Tibial artery (tissue), 4 donors: Measurements from ENCODE around the gene CELA2B.

Source experiments
- DNase-seq, 2 donors: peaks; one replicate each; pipeline ENCODE4 v3.0.0-alpha.2; 2019
- H3K27ac ChIP-seq, 2 donors: fragments of 200-600 bp; sonication (generic) in 1 of 2; 1 replicate in 1 of 2; 2 replicates in 1 of 2; pipeline ENCODE4 v1.5.1; 2018 to 2019; ENCODE audit warnings: mild to moderate bottlenecking in 1 of 2
- H3K27me3 ChIP-seq, 2 donors: fragments of 200-600 bp; sonication (generic) in 1 of 2; one replicate each; pipeline versions ENCODE4 v1.5.1 to v1.6.0; 2016 to 2019
- H3K36me3 ChIP-seq, 3 donors: fragments of 200-600 bp; sonication (generic) in 2 of 3; one replicate each; pipeline ENCODE4 v1.5.1; 2016 to 2019; ENCODE audit warnings: mild to moderate bottlenecking in 2 of 3
- H3K4me1 ChIP-seq, 4 donors: fragments of 200-600 bp; sonication (generic) in 2 of 4; 1 replicate in 3 of 4; 2 replicates in 1 of 4; pipeline ENCODE4 v1.5.1; 2016 to 2019
- H3K4me3 ChIP-seq, 2 donors: fragments of 200-600 bp; sonication (generic) in 1 of 2; 1 replicate in 1 of 2; 2 replicates in 1 of 2; pipeline ENCODE4 v1.5.1; 2018 to 2019; ENCODE audit warnings: mild to moderate bottlenecking in 2 of 2
- H3K9me3 ChIP-seq, 3 donors: fragments of 200-600 bp; sonication (generic) in 1 of 3; one replicate each; pipeline ENCODE4 v1.5.1; 2016 to 2019
- intact Hi-C: fragments of 100-400 bp; cut with DNase I; formaldehyde crosslinking; loops from one replicate; pipeline ENCODE4 v1.15.0; 2023; ENCODE audit warnings: low total_unique reads
- TF ChIP-seq, protein P1 (sequence below), 2 experiments: fragments of 200-600 bp in 1 of 2; fragments of 450-650 bp in 1 of 2; IDR thresholded peaks; one replicate each; pipeline ENCODE4 v1.5.1; 2017 to 2019; ENCODE audit warnings: antibody characterized with exemption in 2 of 2, mild to moderate bottlenecking in 1 of 2, moderate library complexity in 1 of 2

Gene CELA2B

DNA sequence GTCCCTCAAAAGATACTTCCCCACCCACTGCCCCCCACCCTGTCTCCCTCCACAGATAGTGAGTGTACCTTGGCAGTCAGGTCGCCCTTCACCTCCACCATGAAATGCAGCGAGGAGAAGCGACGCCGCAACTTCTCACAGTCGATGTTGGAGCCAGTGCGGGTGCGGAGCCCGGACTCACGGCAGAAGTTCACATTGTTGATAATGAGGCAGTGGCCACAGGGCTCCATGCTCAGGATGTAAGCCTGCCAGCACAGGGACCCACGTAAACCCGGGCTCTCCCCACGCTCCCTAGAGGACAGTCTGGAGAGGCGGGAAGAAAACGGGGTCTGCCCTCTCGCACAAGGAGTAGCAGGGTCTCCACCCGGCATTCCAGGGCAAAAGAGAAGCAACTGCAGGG, 30.9 kb downstream of the CELA2B start:
- H3K27me3 ChIP-seq, result no peaks in the 10 kb centered on the region
- DNase-seq, result no peak
- H3K36me3 ChIP-seq, result peaks cover 54 to 65% (median 56%) of the 10 kb centered on the region in 3 donors
- no peak overlapping the region for H3K27ac ChIP-seq
- intact Hi-C loops, result no loop called here
- no peaks in the 10 kb centered on the region for H3K9me3 ChIP-seq
- TF ChIP-seq, protein P1, sequence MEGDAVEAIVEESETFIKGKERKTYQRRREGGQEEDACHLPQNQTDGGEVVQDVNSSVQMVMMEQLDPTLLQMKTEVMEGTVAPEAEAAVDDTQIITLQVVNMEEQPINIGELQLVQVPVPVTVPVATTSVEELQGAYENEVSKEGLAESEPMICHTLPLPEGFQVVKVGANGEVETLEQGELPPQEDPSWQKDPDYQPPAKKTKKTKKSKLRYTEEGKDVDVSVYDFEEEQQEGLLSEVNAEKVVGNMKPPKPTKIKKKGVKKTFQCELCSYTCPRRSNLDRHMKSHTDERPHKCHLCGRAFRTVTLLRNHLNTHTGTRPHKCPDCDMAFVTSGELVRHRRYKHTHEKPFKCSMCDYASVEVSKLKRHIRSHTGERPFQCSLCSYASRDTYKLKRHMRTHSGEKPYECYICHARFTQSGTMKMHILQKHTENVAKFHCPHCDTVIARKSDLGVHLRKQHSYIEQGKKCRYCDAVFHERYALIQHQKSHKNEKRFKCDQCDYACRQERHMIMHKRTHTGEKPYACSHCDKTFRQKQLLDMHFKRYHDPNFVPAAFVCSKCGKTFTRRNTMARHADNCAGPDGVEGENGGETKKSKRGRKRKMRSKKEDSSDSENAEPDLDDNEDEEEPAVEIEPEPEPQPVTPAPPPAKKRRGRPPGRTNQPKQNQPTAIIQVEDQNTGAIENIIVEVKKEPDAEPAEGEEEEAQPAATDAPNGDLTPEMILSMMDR (IDR thresholded peaks at IDR 0.05), result no peak
- H3K4me1 ChIP-seq, result peaks cover 0 to 6% (median 0%) of the 10 kb centered on the region in 4 donors
- H3K4me3 ChIP-seq, result no peak overlapping the region

DNA sequence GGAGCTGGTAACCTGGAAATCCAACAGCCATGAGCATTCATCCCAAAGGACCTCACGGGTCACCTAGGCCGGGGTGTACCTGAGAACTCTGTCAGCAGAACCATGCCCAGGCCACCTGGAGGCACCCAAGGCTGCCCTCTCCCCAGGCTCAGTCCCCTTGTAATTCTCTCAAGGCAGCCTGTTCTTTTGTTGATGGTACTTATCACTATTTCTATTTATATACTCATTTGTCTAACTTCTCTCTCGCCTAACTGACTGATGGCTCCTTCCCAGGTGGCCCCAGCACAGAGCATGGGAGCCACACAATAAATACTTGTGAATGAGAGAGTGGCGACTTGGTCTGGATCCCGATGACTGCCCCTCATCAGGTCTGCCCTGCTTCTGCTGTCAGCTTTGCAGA, 31.4 kb downstream of the CELA2B start:
- intact Hi-C loops, result no loop called here

DNA sequence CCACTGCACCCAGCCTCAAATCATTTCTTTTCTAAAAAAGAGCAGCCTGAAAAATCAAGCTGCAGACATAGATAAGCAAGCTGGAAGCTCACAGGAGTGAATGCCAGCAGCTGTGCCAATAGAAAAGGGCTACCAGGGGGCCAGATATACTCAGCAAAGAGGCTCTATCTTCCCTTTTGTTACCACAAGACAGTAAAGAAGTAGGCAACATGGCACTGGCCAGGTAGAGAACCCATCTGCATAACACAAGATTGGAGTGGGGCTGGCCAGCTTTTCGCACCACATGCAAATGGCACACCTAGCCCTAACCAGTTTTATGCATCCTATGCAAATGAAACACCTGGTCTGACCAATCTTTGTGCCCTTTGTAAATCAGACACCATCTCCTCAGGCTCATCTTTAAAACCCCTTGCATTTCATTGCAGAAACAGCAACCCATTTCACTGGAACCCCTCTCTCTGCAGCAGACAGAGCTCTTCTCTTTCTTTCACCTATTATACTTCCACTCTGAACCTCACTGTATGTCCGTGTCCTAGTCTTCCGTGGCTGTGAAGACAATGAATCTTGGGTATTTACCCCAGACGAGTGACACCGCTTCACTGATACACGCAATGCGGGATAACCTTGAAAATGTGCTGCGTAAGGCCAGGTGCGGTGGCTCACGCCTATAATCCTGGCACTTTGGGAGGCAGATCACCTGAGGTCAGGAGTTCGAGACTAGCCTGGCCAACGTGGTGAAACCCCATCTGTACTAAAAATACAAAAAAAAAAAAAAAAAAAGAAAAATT, 33.0 kb downstream of the CELA2B start:
- Histone ChIP-seq H3K27ac (no peak overlapping the region), H3K9me3 (no peaks in the 10 kb centered on the region), H3K36me3 (peaks cover 36 to 65% (median 43%) of the 10 kb centered on the region in 3 donors), H3K4me3 (no peak overlapping the region), H3K4me1 (peaks cover 0 to 6% (median 0%) of the 10 kb centered on the region in 4 donors), H3K27me3 (no peaks in the 10 kb centered on the region)
- intact Hi-C loops, result no loop called here
- peak in 1 of 2 donors; percentile 21 for DNase-seq
- TF ChIP-seq, protein P1 (IDR thresholded peaks at IDR 0.05), result no peak

More for the DNA sequence above, 31.4 kb downstream of the CELA2B start:
- H3K4me1 ChIP-seq, result peaks cover 0 to 6% (median 0%) of the 10 kb centered on the region in 4 donors
- no peak overlapping the region for H3K4me3 ChIP-seq
- no peaks in the 10 kb centered on the region for H3K27me3 ChIP-seq
- no peak overlapping the region for H3K27ac ChIP-seq
- DNase-seq, result no peak
- H3K9me3 ChIP-seq, result no peaks in the 10 kb centered on the region
- H3K36me3 ChIP-seq, result peaks cover 50 to 65% (median 55%) of the 10 kb centered on the region in 3 donors
- TF ChIP-seq, protein P1 (IDR thresholded peaks at IDR 0.05), result no peak

DNA sequence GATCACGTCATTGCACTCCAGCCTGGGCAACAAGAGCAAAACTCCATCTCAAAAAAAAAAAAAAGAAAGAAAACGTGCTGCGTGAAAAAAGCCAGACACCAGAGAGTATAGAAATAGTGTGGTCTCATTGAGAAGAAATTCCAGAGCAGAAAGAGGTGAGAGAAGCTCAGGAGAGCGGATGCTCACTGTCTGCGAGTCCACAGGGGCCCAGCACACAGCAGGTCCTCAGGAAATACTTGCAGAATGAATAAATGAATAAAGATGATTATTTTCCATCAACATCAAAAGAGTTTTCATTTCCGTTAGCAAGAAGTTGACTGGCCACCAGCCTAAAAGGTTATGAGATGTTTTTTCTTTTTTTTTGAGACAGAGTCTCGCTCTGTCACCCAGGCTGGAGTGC, 33.7 kb downstream of the CELA2B start:
- H3K27ac ChIP-seq, result no peak overlapping the region
- H3K9me3 ChIP-seq, result no peaks in the 10 kb centered on the region
- H3K4me3 ChIP-seq, result no peak overlapping the region
- peaks cover 29 to 61% (median 40%) of the 10 kb centered on the region in 3 donors for H3K36me3 ChIP-seq
- TF ChIP-seq, protein P1 (IDR thresholded peaks at IDR 0.05), result no peak
- H3K4me1 ChIP-seq, result peaks cover 0 to 6% (median 0%) of the 10 kb centered on the region in 4 donors
- intact Hi-C loops, result no loop called here
- no peak for DNase-seq
- H3K27me3 ChIP-seq, result no peaks in the 10 kb centered on the region

DNA sequence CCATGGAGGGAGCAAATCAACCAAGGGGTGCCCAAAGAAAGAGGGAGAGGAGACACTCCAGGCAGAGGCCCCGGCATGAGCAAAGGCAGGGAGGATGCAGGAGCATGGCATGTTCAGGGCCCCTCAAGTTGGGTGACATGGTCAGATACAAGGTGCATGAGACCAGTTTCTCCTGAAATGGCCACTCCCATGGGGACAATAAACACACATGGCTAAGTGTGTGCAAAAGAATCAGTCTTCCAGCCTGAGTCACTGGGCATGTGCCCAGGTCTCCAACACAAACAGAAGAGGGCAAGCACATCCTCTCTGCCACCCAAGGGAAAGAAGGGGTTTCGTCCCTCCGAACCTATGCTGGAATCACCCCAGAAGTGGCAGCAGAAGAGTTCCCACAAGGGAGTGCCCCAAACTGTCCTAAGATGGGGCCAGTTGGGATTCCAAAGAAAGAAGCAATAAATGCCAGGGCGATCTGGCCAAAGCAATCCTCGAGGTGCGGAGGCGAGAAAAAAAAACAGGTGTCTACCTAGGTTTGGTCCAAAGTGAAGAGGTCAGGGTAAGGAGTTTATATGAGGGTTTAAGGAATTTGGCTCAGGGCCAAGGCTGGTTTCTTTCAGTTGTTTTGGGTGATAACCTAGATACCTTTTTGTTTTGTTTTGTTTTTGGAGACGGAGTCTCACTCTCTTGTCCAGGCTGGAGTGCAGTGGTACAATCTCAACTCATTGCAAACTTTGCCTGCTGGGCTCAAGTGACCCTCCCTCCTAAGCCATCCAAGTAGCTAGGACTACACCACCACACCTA, 34.9 kb downstream of the CELA2B start:
- peaks cover 0 to 6% (median 0%) of the 10 kb centered on the region in 4 donors for H3K4me1 ChIP-seq
- TF ChIP-seq, protein P1 (IDR thresholded peaks at IDR 0.05), result no peak
- peaks cover 17 to 52% (median 28%) of the 10 kb centered on the region in 3 donors for H3K36me3 ChIP-seq
- no peaks in the 10 kb centered on the region for H3K9me3 ChIP-seq
- H3K27me3 ChIP-seq, result no peaks in the 10 kb centered on the region
- no peak overlapping the region for H3K27ac ChIP-seq
- H3K4me3 ChIP-seq, result no peak overlapping the region
- no peak for DNase-seq
- intact Hi-C loops, result no loop called here
